ENCODE measurements around the gene FGF18. TPM values are rescaled to one million over a fixed set of nuclear protein-coding genes. Genes with fewer than 3 reads are reported as not detected.

The FGF18 gene
- total RNA-seq, 2 donors from 2014 or later = 0.35 TPM; not detected in 1

- no peak overlapping the region for H3K4me3 ChIP-seq
- H3K4me1 ChIP-seq = no peaks in the 10 kb centered on the region
- DNase-seq = no peak
- H3K9me3 ChIP-seq = no peaks in the 10 kb centered on the region
- no peak overlapping the region for H3K9ac ChIP-seq (ENCODE audit: low read depth in 2 of 2, low read length in 2 of 2)
- H3K27me3 ChIP-seq = no peaks in the 10 kb centered on the region
- no peaks in the 10 kb centered on the region for H3K36me3 ChIP-seq
- no peak overlapping the region for H3K27ac ChIP-seq
- intact Hi-C loops (cut with DNase I) = no loop called here
- TF ChIP-seq, protein P1, sequence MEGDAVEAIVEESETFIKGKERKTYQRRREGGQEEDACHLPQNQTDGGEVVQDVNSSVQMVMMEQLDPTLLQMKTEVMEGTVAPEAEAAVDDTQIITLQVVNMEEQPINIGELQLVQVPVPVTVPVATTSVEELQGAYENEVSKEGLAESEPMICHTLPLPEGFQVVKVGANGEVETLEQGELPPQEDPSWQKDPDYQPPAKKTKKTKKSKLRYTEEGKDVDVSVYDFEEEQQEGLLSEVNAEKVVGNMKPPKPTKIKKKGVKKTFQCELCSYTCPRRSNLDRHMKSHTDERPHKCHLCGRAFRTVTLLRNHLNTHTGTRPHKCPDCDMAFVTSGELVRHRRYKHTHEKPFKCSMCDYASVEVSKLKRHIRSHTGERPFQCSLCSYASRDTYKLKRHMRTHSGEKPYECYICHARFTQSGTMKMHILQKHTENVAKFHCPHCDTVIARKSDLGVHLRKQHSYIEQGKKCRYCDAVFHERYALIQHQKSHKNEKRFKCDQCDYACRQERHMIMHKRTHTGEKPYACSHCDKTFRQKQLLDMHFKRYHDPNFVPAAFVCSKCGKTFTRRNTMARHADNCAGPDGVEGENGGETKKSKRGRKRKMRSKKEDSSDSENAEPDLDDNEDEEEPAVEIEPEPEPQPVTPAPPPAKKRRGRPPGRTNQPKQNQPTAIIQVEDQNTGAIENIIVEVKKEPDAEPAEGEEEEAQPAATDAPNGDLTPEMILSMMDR (IDR thresholded peaks at IDR 0.05) = no peak
These were observed 32.0 kb downstream of the FGF18 start for GRCh38 chr5:171451421-171451820.

DNA sequence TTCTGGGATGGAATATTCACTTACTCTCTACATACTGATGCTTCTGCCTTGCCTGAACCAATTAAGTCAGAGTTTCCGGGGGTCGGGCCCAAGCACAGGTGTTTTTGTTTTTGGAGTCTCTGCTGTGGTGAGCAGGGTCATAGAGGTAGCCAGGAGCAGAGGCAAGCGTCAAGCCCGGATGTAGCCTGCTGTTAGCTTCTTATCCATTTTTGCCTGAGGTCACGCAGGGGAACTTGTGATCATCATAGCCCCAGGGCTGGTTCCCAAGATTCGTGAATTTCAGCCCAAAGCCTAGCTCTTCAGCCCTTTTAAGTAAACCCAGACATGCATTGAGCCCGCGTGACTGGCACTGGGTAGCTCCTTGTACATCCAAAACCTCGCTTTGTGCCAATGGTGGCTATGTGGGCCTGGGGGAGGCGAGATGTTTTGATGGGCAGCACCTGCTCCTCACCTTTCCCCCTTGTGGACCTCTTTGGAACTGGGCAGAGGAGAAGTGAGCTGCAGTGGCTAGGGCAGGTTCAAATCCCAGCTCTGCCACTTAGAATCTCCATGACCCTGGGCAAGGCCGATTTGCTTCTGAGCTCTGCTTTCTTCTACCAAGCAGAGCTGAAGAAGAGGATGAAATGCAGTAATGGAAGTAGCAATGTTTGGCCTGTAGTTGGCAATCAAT is 33.7 kb downstream of the FGF18 start:
- intact Hi-C loops (cut with DNase I) = no loop called here
- H3K4me1 ChIP-seq = no peaks in the 10 kb centered on the region
- DNase-seq = no peak
- H3K9ac ChIP-seq (ENCODE audit: low read depth in 2 of 2, low read length in 2 of 2) = no peak overlapping the region
- H3K36me3 ChIP-seq = no peaks in the 10 kb centered on the region
- TF ChIP-seq, protein P1 (IDR thresholded peaks at IDR 0.05) = no peak
- H3K4me3 ChIP-seq = no peak overlapping the region
- H3K27me3 ChIP-seq = no peaks in the 10 kb centered on the region
- no peak overlapping the region for H3K27ac ChIP-seq
- no peaks in the 10 kb centered on the region for H3K9me3 ChIP-seq

- Histone ChIP-seq H3K27ac (no peak overlapping the region), H3K27me3 (no peaks in the 10 kb centered on the region), H3K9ac (ENCODE audit: low read depth in 2 of 2, low read length in 2 of 2) (no peak overlapping the region), H3K4me1 (no peaks in the 10 kb centered on the region), H3K9me3 (no peaks in the 10 kb centered on the region), H3K4me3 (no peak overlapping the region), H3K36me3 (no peaks in the 10 kb centered on the region)
- no peak for DNase-seq
- intact Hi-C loops (cut with DNase I) = no loop called here
- TF ChIP-seq, protein P1 (IDR thresholded peaks at IDR 0.05) = no peak
These were observed 34.5 kb downstream of the FGF18 start for GRCh38 chr5:171453988-171454387.

- TF ChIP-seq, protein P1 (IDR thresholded peaks at IDR 0.05) = no peak
These were observed 35.1 kb downstream of the FGF18 start for GRCh38 chr5:171454549-171454948.

GRCh38 chr5:171455522-171455921 is 36.1 kb downstream of the FGF18 start:
- TF ChIP-seq, protein P1 (IDR thresholded peaks at IDR 0.05) = no peak
- H3K9ac ChIP-seq (ENCODE audit: low read depth in 2 of 2, low read length in 2 of 2) = no peak overlapping the region
- no peak overlapping the region for H3K27ac ChIP-seq
- H3K4me1 ChIP-seq = no peaks in the 10 kb centered on the region
- no peak overlapping the region for H3K4me3 ChIP-seq
- H3K27me3 ChIP-seq = no peaks in the 10 kb centered on the region
- no peaks in the 10 kb centered on the region for H3K36me3 ChIP-seq
- intact Hi-C loops (cut with DNase I) = no loop called here
- no peaks in the 10 kb centered on the region for H3K9me3 ChIP-seq
- no peak for DNase-seq

More at GRCh38 chr5:171454549-171454948, 35.1 kb downstream of the FGF18 start:
- H3K9me3 ChIP-seq = no peaks in the 10 kb centered on the region
- DNase-seq = no peak
- no peak overlapping the region for H3K4me3 ChIP-seq
- H3K36me3 ChIP-seq = no peaks in the 10 kb centered on the region
- no peaks in the 10 kb centered on the region for H3K4me1 ChIP-seq
- intact Hi-C loops (cut with DNase I) = no loop called here
- no peak overlapping the region for H3K27ac ChIP-seq
- no peak overlapping the region for H3K9ac ChIP-seq (ENCODE audit: low read depth in 2 of 2, low read length in 2 of 2)
- H3K27me3 ChIP-seq = no peaks in the 10 kb centered on the region

Data from colonic mucosa (tissue), 4 donors.